Hypothalamus (tissue), 51 donors: ENCODE data around the gene TADA2A.

Source experiments
- DNase-seq, 51 donors: peaks; one replicate each; lab custom pipeline; 2025; lab: John Stamatoyannopoulos, UW

TADA2A gene

GRCh38 chr17:37406635-37407461 is at the start of gene TADA2A, which contains the start of gene ACACA:
Gene TADA2A (plus strand): TSS chr17:37406886. CDS start chr17:37411366, 4,480 bp downstream.
Gene ACACA (minus strand): TSS chr17:37406836. CDS start chr17:37406299, 537 bp downstream.
- peak in 49 of 51 donors; percentile 37 to 90 (median 68) for DNase-seq

GRCh38 chr17:37358098-37358829 is 48.4 kb upstream of the TADA2A start:
- DNase-seq, result peak; percentile 5 to 77 (median 54)

- peak; percentile 51 to 98 (median 92) for DNase-seq
Measured at GRCh38 chr17:37358830-37359681, 47.6 kb upstream of the TADA2A start.

GRCh38 chr17:37359682-37360188 is 47.0 kb upstream of the TADA2A start:
- peak in 11 of 51 donors; percentile 30 to 78 (median 52) for DNase-seq

GRCh38 chr17:37360632-37361031 is 46.1 kb upstream of the TADA2A start:
- no peak for DNase-seq

- no peak for DNase-seq
Measured at GRCh38 chr17:37361543-37361942, 45.1 kb upstream of the TADA2A start.

- DNase-seq, result no peak
Measured at GRCh38 chr17:37365589-37365988, 41.1 kb upstream of the TADA2A start.

GRCh38 chr17:37368577-37368976 is 38.1 kb upstream of the TADA2A start:
- DNase-seq, result no peak

GRCh38 chr17:37373530-37374159 is 33.0 kb upstream of the TADA2A start:
- peak in 40 of 51 donors; percentile 1 to 73 (median 26) for DNase-seq

- no peak for DNase-seq
Measured at GRCh38 chr17:37375706-37376105, 31.0 kb upstream of the TADA2A start, which contains the start of gene C17orf78. Gene C17orf78 (plus strand): TSS chr17:37375985. CDS start chr17:37376093, 108 bp downstream.

- no peak for DNase-seq
Measured at GRCh38 chr17:37382056-37382455, 24.6 kb upstream of the TADA2A start.

GRCh38 chr17:37384560-37385149 is 22.0 kb upstream of the TADA2A start:
- no peak for DNase-seq

GRCh38 chr17:37385474-37385990 is 21.2 kb upstream of the TADA2A start:
- no peak for DNase-seq

GRCh38 chr17:37386462-37386861 is 20.2 kb upstream of the TADA2A start:
- no peak for DNase-seq

- DNase-seq, result no peak
Measured at GRCh38 chr17:37388266-37388665, 18.4 kb upstream of the TADA2A start.

- no peak for DNase-seq
Measured at GRCh38 chr17:37389160-37389559, 17.5 kb upstream of the TADA2A start.

- DNase-seq, result no peak
Measured at GRCh38 chr17:37391146-37391545, 15.5 kb upstream of the TADA2A start.

GRCh38 chr17:37392024-37392590 is 14.6 kb upstream of the TADA2A start:
- no peak for DNase-seq

GRCh38 chr17:37393352-37393751 is 13.3 kb upstream of the TADA2A start:
- DNase-seq, result no peak
